HG03039 (cell line): ENCODE data around the gene CNR2.
A peak's percentile ranks its signal among the peaks of the same experiment; 100 is the strongest.
"Not testable (repeated sequence)": the region's sequence is repeated elsewhere in the genome, so short reads cannot be mapped to it uniquely, and the experiment has no call there.

ENCODE experiments used
- ATAC-seq: cut with Tn5 transposase; IDR thresholded peaks from one replicate; pipeline ENCODE4 v1.9.1; 2021; ENCODE audit warnings: mild to moderate bottlenecking, moderate library complexity; ENCODE audit not compliant: unreplicated experiment

CNR2 gene

GRCh38 chr1:23838401-23838866 is 74.7 kb downstream of the CNR2 start:
- ATAC-seq = no peak

- ATAC-seq = no peak
These were observed 75.3 kb downstream of the CNR2 start for GRCh38 chr1:23837908-23838307.

- ATAC-seq = no peak
These were observed 77.1 kb downstream of the CNR2 start for GRCh38 chr1:23836037-23836436.

- ATAC-seq = not testable (repeated sequence)
These were observed 79.0 kb downstream of the CNR2 start for GRCh38 chr1:23834156-23834555.

GRCh38 chr1:23827717-23828116 is 85.4 kb downstream of the CNR2 start:
- no peak for ATAC-seq

- ATAC-seq = not testable (repeated sequence)
These were observed 86.6 kb downstream of the CNR2 start for GRCh38 chr1:23826590-23826989.

GRCh38 chr1:23825762-23826522 is 87.2 kb downstream of the CNR2 start:
- ATAC-seq = no peak

GRCh38 chr1:23825076-23825761 is 87.9 kb downstream of the CNR2 start, which contains the start of gene HMGCL:
Gene HMGCL, minus strand, starts transcription at chr1:23825429. Its CDS starts 14 bp downstream, at chr1:23825415.
- ATAC-seq = peak; percentile 87

- ATAC-seq = no peak
These were observed 88.5 kb downstream of the CNR2 start for GRCh38 chr1:23824711-23825075.

- ATAC-seq = no peak
These were observed 89.4 kb downstream of the CNR2 start for GRCh38 chr1:23823767-23824166.
